Measurements from ENCODE around the gene ACO2.

GRCh38 chr22:41459431-41459830, 9.5 kb upstream of the ACO2 start:
- no peak for TF ChIP-seq CTCF (IDR thresholded peaks at IDR 0.05)
- TF ChIP-seq POLR2AphosphoS5 (IDR thresholded peaks at IDR 0.05): no peak

Data from upper lobe of left lung (tissue), 4 donors.